Lower lobe of right lung (tissue), 2 donors: ENCODE data around the gene USP14. TPM values are rescaled to one million over a fixed set of nuclear protein-coding genes. Genes with fewer than 3 reads are reported as not detected.
A peak's percentile ranks its signal among the peaks of the same experiment; 100 is the strongest.
"Not testable (repeated sequence)": the region's sequence is repeated elsewhere in the genome, so short reads cannot be mapped to it uniquely, and the experiment has no call there.

Experiments
- ATAC-seq, 2 donors: fragments of 200-7000 bp; cut with Tn5 transposase; one replicate each; pipeline ENCODE4 v1.9.1; 2020 to 2022; ENCODE audit warnings: mild to moderate bottlenecking in 2 of 2, moderate library complexity in 2 of 2
- DNase-seq: peaks from one replicate; pipeline ENCODE4 v3.0.0-alpha.2; 2020
- H3K27ac ChIP-seq: fragments of 200-600 bp; one replicate; pipeline ENCODE4 v1.8.0; 2022
- H3K27me3 ChIP-seq: fragments of 200-600 bp; one replicate; pipeline ENCODE4 v1.8.0; 2022; ENCODE audit warnings: low read depth
- H3K36me3 ChIP-seq: fragments of 200-600 bp; one replicate; pipeline ENCODE4 v1.8.0; 2022; ENCODE audit warnings: mild to moderate bottlenecking
- H3K4me1 ChIP-seq: fragments of 200-600 bp; one replicate; pipeline ENCODE4 v1.8.0; 2022
- H3K4me3 ChIP-seq: fragments of 200-600 bp; one replicate; pipeline ENCODE4 v1.8.0; 2022; ENCODE audit warnings: mild to moderate bottlenecking
- H3K9me3 ChIP-seq: fragments of 200-600 bp; one replicate; pipeline ENCODE4 v1.8.0; 2022
- CTCF ChIP-seq: fragments of 200-600 bp; IDR thresholded peaks from one replicate; pipeline ENCODE4 v1.8.0; 2022; ENCODE audit warnings: antibody characterized with exemption, mild to moderate bottlenecking
- intact Hi-C: fragments of 100-400 bp; cut with DNase I; formaldehyde crosslinking; loops from one replicate; pipeline ENCODE4 v1.11.0; 2022
- long read RNA-seq: library from polyadenylated mRNA; unstranded; transcript quantifications from one replicate; pipeline ENCODE4 v2.0.0, GENCODE V29; 2021
- total RNA-seq: library from RNA; stranded (reverse); fragmentation: NEBNext Ultra II Directional; extraction: Animal tissue kit (Norgen Biotek cat#: 25700); gene quantifications from one replicate; pipeline ENCODE4 v1.2.1, GENCODE V29; 2021
- donor health status: DM: no; HTN: yes; CAD: no; lungs with severe emphysema.

Gene USP14
- 43.2 TPM for total RNA-seq
- long read RNA-seq, full-length matches to known transcripts: 87 of 98 reads
- long read RNA-seq, partial matches to known transcripts: 6 of 98 reads
- long read RNA-seq, other reads (novel, unspliced or antisense): 5 of 98 reads

- intact Hi-C loops: no loop called here
- ATAC-seq (peak; percentile 99), DNase-seq (peak; percentile 98)
- Histone ChIP-seq H3K4me3 (peak within 1 kb of the TSS; percentile 93), H3K9me3 (no peaks in the 10 kb centered on the region), H3K27me3 (no peaks in the 10 kb centered on the region), H3K27ac (peak within 1 kb of the TSS; percentile 91), H3K36me3 (peaks cover 5% of the 10 kb centered on the region), H3K4me1 (peaks cover 18% of the 10 kb centered on the region)
- TF ChIP-seq CTCF: no peak
Observed at GRCh38 chr18:158128-159036, at the start of gene USP14. USP14 (plus strand) TSS chr18:158557; CDS start chr18:158699, 142 bp downstream.

- H3K27ac ChIP-seq, intact Hi-C loops, H3K4me1 ChIP-seq, H3K36me3 ChIP-seq, H3K27me3 ChIP-seq, DNase-seq, H3K4me3 ChIP-seq, H3K9me3 ChIP-seq: not testable (repeated sequence)
- ATAC-seq: peak; percentile 46 to 50
Observed at GRCh38 chr18:108665-109063, 49.7 kb upstream of the USP14 start.

GRCh38 chr18:109130-109921 lies 49.0 kb upstream of the USP14 start:
- H3K4me1 ChIP-seq, H3K4me3 ChIP-seq, H3K27ac ChIP-seq, H3K27me3 ChIP-seq, intact Hi-C loops, H3K36me3 ChIP-seq, H3K9me3 ChIP-seq: not testable (repeated sequence)
- ATAC-seq (peak; percentile 40 to 54), DNase-seq (peak; percentile 52)
- TF ChIP-seq CTCF: peak; percentile 20

GRCh38 chr18:109922-110261 lies 48.5 kb upstream of the USP14 start:
- ATAC-seq, H3K27ac ChIP-seq, H3K4me3 ChIP-seq, intact Hi-C loops, H3K27me3 ChIP-seq, H3K4me1 ChIP-seq, H3K36me3 ChIP-seq, H3K9me3 ChIP-seq, DNase-seq: not testable (repeated sequence)

- H3K27ac ChIP-seq, H3K27me3 ChIP-seq, H3K9me3 ChIP-seq, intact Hi-C loops, H3K4me3 ChIP-seq, H3K4me1 ChIP-seq, DNase-seq, H3K36me3 ChIP-seq: not testable (repeated sequence)
- ATAC-seq: peak; percentile 3 to 17
Observed at GRCh38 chr18:110351-111201, 47.8 kb upstream of the USP14 start.

- peak; percentile 77 for DNase-seq
Observed at GRCh38 chr18:111306-112014, 46.9 kb upstream of the USP14 start.

GRCh38 chr18:112015-112733 lies 46.2 kb upstream of the USP14 start:
- H3K27me3 ChIP-seq, H3K36me3 ChIP-seq, intact Hi-C loops, H3K9me3 ChIP-seq, H3K4me1 ChIP-seq: not testable (repeated sequence)
- DNase-seq: peak; percentile 66
- ATAC-seq: peak in 1 of 2 donors; percentile 1
- H3K27ac ChIP-seq: peak overlapping the region; percentile 53
- peak overlapping the region; percentile 37 for H3K4me3 ChIP-seq

More at GRCh38 chr18:111306-112014, 46.9 kb upstream of the USP14 start:
- ATAC-seq: peak; percentile 2 to 42
- intact Hi-C loops: no loop called here
- Histone ChIP-seq H3K4me3 (peak overlapping the region; percentile 37), H3K36me3 (no peaks in the 10 kb centered on the region), H3K27me3 (no peaks in the 10 kb centered on the region), H3K4me1 (no peaks in the 10 kb centered on the region), H3K27ac (peak overlapping the region; percentile 53), H3K9me3 (no peaks in the 10 kb centered on the region)
- TF ChIP-seq CTCF: no peak

- H3K9me3 ChIP-seq, H3K27me3 ChIP-seq, H3K4me3 ChIP-seq, H3K4me1 ChIP-seq, DNase-seq, ATAC-seq, H3K27ac ChIP-seq, H3K36me3 ChIP-seq, intact Hi-C loops: not testable (repeated sequence)
Observed at GRCh38 chr18:120539-121260, 37.7 kb upstream of the USP14 start.
